Measurements from ENCODE around the gene TNFSF13. TPM values are rescaled to one million over a fixed set of nuclear protein-coding genes. Genes with fewer than 3 reads are reported as not detected.

The TNFSF13 gene
- total RNA-seq, 2 donors from 2014 or later: 2.9 to 3.1 TPM

DNA sequence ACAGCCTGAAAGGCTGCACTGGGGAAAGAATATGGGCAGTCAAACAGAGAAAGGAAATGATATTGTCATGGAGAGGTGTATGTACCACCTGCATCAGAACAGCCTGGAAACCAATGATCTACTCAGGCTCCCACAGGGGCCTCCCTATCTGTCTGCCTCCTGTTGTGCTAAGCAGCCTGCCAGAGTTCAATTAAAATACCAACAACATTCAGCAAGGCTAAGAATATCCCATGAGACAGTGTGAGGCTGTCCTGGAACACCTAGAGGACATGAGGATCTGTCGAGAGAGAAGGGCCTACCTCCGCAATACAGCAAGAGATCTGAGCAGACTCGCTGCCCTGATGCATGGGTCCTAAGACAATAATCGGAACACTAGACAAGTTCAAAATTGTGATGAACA lies 47.7 kb downstream of the TNFSF13 start:
- DNase-seq (no peak), ATAC-seq (no peak)
- H3K9me3 ChIP-seq (ENCODE audit: control insufficient read depth, low read length, poor library complexity, severe bottlenecking): no peaks in the 10 kb centered on the region
- H3K4me3 Mint-ChIP-seq: no peak overlapping the region
- peaks cover 23% of the 10 kb centered on the region for H3K4me1 Mint-ChIP-seq
- H3K27ac Mint-ChIP-seq: peak overlapping the region; percentile 85
- H3K27me3 Mint-ChIP-seq: no peaks in the 10 kb centered on the region
- peaks cover 11% of the 10 kb centered on the region for H3K36me3 Mint-ChIP-seq (ENCODE audit: low read depth)

DNA sequence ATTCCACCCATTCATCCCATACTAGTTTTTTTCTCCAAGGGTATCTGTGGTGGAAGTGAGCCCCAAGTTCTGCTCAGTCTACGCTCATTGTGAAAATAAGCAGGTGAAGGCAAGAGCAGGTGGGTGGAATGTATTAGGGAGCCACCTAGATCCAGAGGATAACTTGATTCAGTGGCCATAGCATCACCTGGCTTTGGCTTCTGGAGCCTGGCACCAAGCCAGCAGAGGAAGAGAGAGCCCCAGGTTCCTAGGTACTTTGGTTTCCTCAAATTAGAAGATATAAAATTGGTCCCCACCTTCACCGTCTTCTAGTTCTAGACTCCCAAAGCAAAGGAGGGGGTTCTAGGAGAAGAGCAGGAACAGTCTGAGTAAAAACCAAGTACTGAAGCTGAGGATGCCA lies 52.1 kb downstream of the TNFSF13 start:
- Mint-ChIP-seq H3K4me3 (no peak overlapping the region), H3K36me3 (ENCODE audit: low read depth) (peaks cover 5% of the 10 kb centered on the region), H3K27ac (no peak overlapping the region), H3K27me3 (no peaks in the 10 kb centered on the region), H3K4me1 (peaks cover 42% of the 10 kb centered on the region)
- ATAC-seq: no peak
- no peak for DNase-seq
- H3K9me3 ChIP-seq (ENCODE audit: control insufficient read depth, low read length, poor library complexity, severe bottlenecking): no peaks in the 10 kb centered on the region

Other genes with a start within 250 kb of the TNFSF13 start
- gene GPS2, start 243.4 kb upstream of the TNFSF13 start, total RNA-seq: 100 to 1,000 TPM in 1 of 2 donors, 10 to 100 TPM in 1; 96.5 to 104 TPM
- gene NEURL4, start 229.4 kb upstream of the TNFSF13 start, total RNA-seq: 10 to 100 TPM; 29.9 to 43.8 TPM
- gene ACAP1, start 222.2 kb upstream of the TNFSF13 start, total RNA-seq: 100 to 1,000 TPM; 641 to 702 TPM
- gene KCTD11, start 206.6 kb upstream of the TNFSF13 start, total RNA-seq: 1 to 10 TPM; 1.6 to 2.7 TPM
- gene TMEM95, start 203.6 kb upstream of the TNFSF13 start, total RNA-seq: not detected
- 1 to 10 TPM; 4.8 to 5.9 TPM for gene TNK1, start 177.7 kb upstream of the TNFSF13 start, total RNA-seq
- 100 to 1,000 TPM; 120 to 126 TPM for gene PLSCR3, start 164.2 kb upstream of the TNFSF13 start, total RNA-seq
- 10 to 100 TPM; 27.3 to 31.7 TPM for gene TMEM256, start 154.7 kb upstream of the TNFSF13 start, total RNA-seq
- gene NLGN2, start 150.9 kb upstream of the TNFSF13 start, total RNA-seq: 1 to 10 TPM; 5.1 to 6.5 TPM
- not detected for gene SPEM1, start 138.4 kb upstream of the TNFSF13 start, total RNA-seq
- gene SPEM2, start 133.1 kb upstream of the TNFSF13 start, total RNA-seq: not detected
- gene SPEM3, start 129.9 kb upstream of the TNFSF13 start, total RNA-seq: not detected
- 10 to 100 TPM; 12.6 to 13.2 TPM for gene TMEM102, start 123.3 kb upstream of the TNFSF13 start, total RNA-seq
- 1 to 10 TPM; 2.0 to 2.6 TPM for gene FGF11, start 119.2 kb upstream of the TNFSF13 start, total RNA-seq
- gene CHRNB1, start 113.7 kb upstream of the TNFSF13 start, total RNA-seq: 1 to 10 TPM; 7.0 to 7.2 TPM
- gene ZBTB4, start 79.1 kb upstream of the TNFSF13 start, total RNA-seq: 10 to 100 TPM; 44.9 to 49.5 TPM
- gene SLC35G6, start 77.3 kb upstream of the TNFSF13 start, total RNA-seq: not detected
- 100 to 1,000 TPM; 553 to 572 TPM for gene POLR2A, start 74.4 kb upstream of the TNFSF13 start, total RNA-seq
- 10 to 100 TPM; 41.7 to 49.2 TPM for gene TNFSF12, start 9.7 kb upstream of the TNFSF13 start, total RNA-seq
- gene SENP3, start 3.2 kb downstream of the TNFSF13 start, total RNA-seq: 10 to 100 TPM; 33.4 to 37.0 TPM
- 1 to 10 TPM; 3.9 to 8.1 TPM for gene CD68, start 20.9 kb downstream of the TNFSF13 start, total RNA-seq
- 10 to 100 TPM; 28.9 to 32.7 TPM for gene MPDU1, start 25.1 kb downstream of the TNFSF13 start, total RNA-seq
- not detected for gene SOX15, start 31.3 kb downstream of the TNFSF13 start, total RNA-seq
- gene FXR2, start 56.1 kb downstream of the TNFSF13 start, total RNA-seq: 10 to 100 TPM; 22.3 to 23.4 TPM
- gene SAT2, start 69.1 kb downstream of the TNFSF13 start, total RNA-seq: 10 to 100 TPM; 39.1 to 42.9 TPM
- under 1 TPM in 1 of 2 donors, not detected in 1; 0.40 TPM for gene SHBG, start 71.4 kb downstream of the TNFSF13 start, total RNA-seq
- under 1 TPM in 1 of 2 donors, not detected in 1; 0.15 TPM for gene ATP1B2, start 92.2 kb downstream of the TNFSF13 start, total RNA-seq
- 10 to 100 TPM; 61.2 to 66.2 TPM for gene TP53, start 128.7 kb downstream of the TNFSF13 start, total RNA-seq
- gene WRAP53, start 129.7 kb downstream of the TNFSF13 start, total RNA-seq: 1 to 10 TPM; 6.6 TPM
- gene EFNB3, start 146.5 kb downstream of the TNFSF13 start, total RNA-seq: not detected
- gene DNAH2, start 159.0 kb downstream of the TNFSF13 start, total RNA-seq: under 1 TPM in 1 of 2 donors, not detected in 1; 0.31 TPM